Mesenchymal stem cell (in vitro differentiated cells and primary cell): ENCODE measurements around the gene TXNDC17.

Experiments used
- DNase-seq: peaks from one replicate; pipeline ENCODE4 v3.0.0-alpha.2; 2013
- H2AFZ ChIP-seq: one replicate; pipeline ENCODE4 v1.6.1; 2013; ENCODE audit warnings: low read depth, mild to moderate bottlenecking, control low read depth, inconsistent platforms, low read length, moderate library complexity
- H2AK5ac ChIP-seq: 2 replicates; pipeline ENCODE4 v1.6.1; 2013; ENCODE audit warnings: low read length, moderate library complexity, mild to moderate bottlenecking, inconsistent platforms; ENCODE audit not compliant: severe bottlenecking
- H2BK120ac ChIP-seq: one replicate; pipeline ENCODE4 v1.6.1; 2013; ENCODE audit warnings: low read depth, mild to moderate bottlenecking, inconsistent platforms, low read length, moderate library complexity
- H2BK12ac ChIP-seq, 2 experiments: one replicate each; pipeline ENCODE4 v1.6.1; 2013; ENCODE audit warnings: inconsistent platforms in 2 of 2, low read length in 2 of 2, mild to moderate bottlenecking in 2 of 2, moderate library complexity in 2 of 2, control low read depth in 1 of 2
- H2BK15ac ChIP-seq: one replicate; pipeline ENCODE4 v1.6.1; 2013; ENCODE audit warnings: mild to moderate bottlenecking, low read depth, inconsistent platforms; ENCODE audit not compliant: poor library complexity, severe bottlenecking
- H2BK5ac ChIP-seq: 2 replicates; pipeline ENCODE4 v1.6.1; 2013; ENCODE audit warnings: low read depth, mild to moderate bottlenecking, low read length, control low read depth, inconsistent platforms; ENCODE audit not compliant: poor library complexity, severe bottlenecking
- H3K14ac ChIP-seq, 2 experiments: one replicate each; pipeline ENCODE4 v1.6.1; 2013; ENCODE audit warnings: inconsistent platforms in 2 of 2, low read length in 2 of 2, control low read depth in 1 of 2, mild to moderate bottlenecking in 1 of 2, moderate library complexity in 1 of 2
- H3K18ac ChIP-seq, 2 experiments: one replicate each; pipeline ENCODE4 v1.6.1; 2013; ENCODE audit warnings: inconsistent platforms in 2 of 2, low read length in 2 of 2, control low read depth in 1 of 2, low read depth in 1 of 2, mild to moderate bottlenecking in 1 of 2
- H3K23ac ChIP-seq, 2 experiments: one replicate each; pipeline ENCODE4 v1.6.1; 2013; ENCODE audit warnings: inconsistent platforms in 2 of 2, low read length in 2 of 2, mild to moderate bottlenecking in 2 of 2, moderate library complexity in 2 of 2, control low read depth in 1 of 2
- H3K27ac ChIP-seq: 2 replicates; pipeline ENCODE4 v1.5.1; 2013; ENCODE audit warnings: mild to moderate bottlenecking, moderate library complexity, low read length, control low read depth, inconsistent platforms; ENCODE audit not compliant: poor library complexity, severe bottlenecking
- H3K27me3 ChIP-seq, 2 experiments: 2 replicates each; pipeline versions ENCODE4 v1.6.1 to v1.7.0; 2013; ENCODE audit warnings: low read length in 2 of 2, mild to moderate bottlenecking in 2 of 2, moderate library complexity in 2 of 2, control low read depth in 1 of 2, inconsistent platforms in 1 of 2; ENCODE audit not compliant: control insufficient read depth in 1 of 2, insufficient read depth in 1 of 2
- H3K36me3 ChIP-seq, 2 experiments: 2 replicates each; pipeline versions ENCODE4 v1.6.1 to v1.7.0; 2013; ENCODE audit warnings: low read length in 2 of 2, control low read depth in 1 of 2, inconsistent platforms in 1 of 2, low read depth in 1 of 2, mild to moderate bottlenecking in 1 of 2; ENCODE audit not compliant: insufficient read depth in 2 of 2, control insufficient read depth in 1 of 2
- H3K4ac ChIP-seq, 2 experiments: one replicate each; pipeline ENCODE4 v1.6.1; 2013; ENCODE audit warnings: inconsistent platforms in 2 of 2, low read length in 2 of 2, mild to moderate bottlenecking in 2 of 2, moderate library complexity in 2 of 2, control low read depth in 1 of 2, low read depth in 1 of 2
- H3K4me1 ChIP-seq: 2 replicates; pipeline ENCODE4 v1.6.1; 2013; ENCODE audit warnings: low read depth, low read length, control low read depth; ENCODE audit not compliant: control insufficient read depth, insufficient read depth
- H3K4me2 ChIP-seq: 2 replicates; pipeline ENCODE4 v1.6.1; 2013; ENCODE audit warnings: low read length, mild to moderate bottlenecking, inconsistent platforms; ENCODE audit not compliant: poor library complexity, severe bottlenecking
- H3K4me3 ChIP-seq, 2 experiments: 2 replicates each; pipeline versions ENCODE4 v1.5.1 to v1.7.0; 2013; ENCODE audit warnings: low read length in 2 of 2, mild to moderate bottlenecking in 2 of 2, control low read depth in 1 of 2, low read depth in 1 of 2; ENCODE audit not compliant: insufficient read depth in 1 of 2
- H3K79me1 ChIP-seq: replicated peaks from 2 replicates; pipeline ENCODE4 v1.6.1; 2013; ENCODE audit warnings: mild to moderate bottlenecking, control low read depth, low read length, inconsistent platforms; ENCODE audit not compliant: poor library complexity, severe bottlenecking
- H3K9ac ChIP-seq: 2 replicates; pipeline ENCODE4 v1.7.0; 2013; ENCODE audit warnings: mild to moderate bottlenecking, low read length, moderate library complexity
- H3K9me3 ChIP-seq: 2 replicates; pipeline ENCODE4 v1.7.0; 2013; ENCODE audit warnings: mild to moderate bottlenecking, low read length; ENCODE audit not compliant: control insufficient read depth
- H4K8ac ChIP-seq: one replicate; pipeline ENCODE4 v1.6.1; 2013; ENCODE audit warnings: inconsistent platforms, mild to moderate bottlenecking, low read length, moderate library complexity
- H4K91ac ChIP-seq: one replicate; pipeline ENCODE4 v1.6.1; 2013; ENCODE audit warnings: mild to moderate bottlenecking, low read length, inconsistent platforms
- WGBS: methylation state at CpG from one replicate; pipeline ENCODE4 v1.1.7; 2013; ENCODE audit warnings: mixed read lengths; 5-methylcytosine and 5-hydroxymethylcytosine counted together

Gene TXNDC17

GRCh38 chr17:6638046-6638908 is 2.6 kb upstream of the TXNDC17 start:
- 93% methylated on average over 24 of the region's 24 CpGs for WGBS
- H4K8ac ChIP-seq, result peak overlapping the region; percentile 57
- peaks cover 39% of the 10 kb centered on the region for H3K79me1 ChIP-seq
- peaks cover 27% of the 10 kb centered on the region for H3K4me1 ChIP-seq
- peak overlapping the region; percentile 89 for H3K4me2 ChIP-seq
- peak overlapping the region; percentile 96 for H3K9ac ChIP-seq
- H2BK120ac ChIP-seq, result no peak overlapping the region
- no peak for DNase-seq
- no peak overlapping the region for H2AFZ ChIP-seq
- H3K4me3 ChIP-seq, result peak overlapping the region in 1 of 2 experiments; percentile 100
- no peaks in the 10 kb centered on the region for H3K27me3 ChIP-seq
- H3K36me3 ChIP-seq, result peaks cover 21 to 35% of the 10 kb centered on the region in 2 experiments
- H4K91ac ChIP-seq, result peak overlapping the region; percentile 16
- peaks cover 4% of the 10 kb centered on the region for H3K9me3 ChIP-seq
- peak overlapping the region in 1 of 2 experiments; percentile 61 for H3K14ac ChIP-seq
- H3K18ac ChIP-seq, result no peak overlapping the region
- H2AK5ac ChIP-seq, result peak overlapping the region; percentile 77
- no peak overlapping the region for H2BK15ac ChIP-seq
- H3K23ac ChIP-seq, result peak overlapping the region in 1 of 2 experiments; percentile 37
- H3K27ac ChIP-seq, result no peak overlapping the region
- H2BK12ac ChIP-seq, result peak overlapping the region in 1 of 2 experiments; percentile 29
- H3K4ac ChIP-seq, result no peak overlapping the region
- no peak overlapping the region for H2BK5ac ChIP-seq

GRCh38 chr17:6639014-6639585 is 1.8 kb upstream of the TXNDC17 start:
- H2AK5ac ChIP-seq, result peak overlapping the region; percentile 77
- peak overlapping the region; percentile 96 for H3K9ac ChIP-seq
- peaks cover 39% of the 10 kb centered on the region for H3K79me1 ChIP-seq
- peak overlapping the region; percentile 89 for H3K4me2 ChIP-seq
- H2BK12ac ChIP-seq, result peak overlapping the region in 1 of 2 experiments; percentile 6
- no peaks in the 10 kb centered on the region for H3K27me3 ChIP-seq
- H3K27ac ChIP-seq, result no peak overlapping the region
- H2AFZ ChIP-seq, result no peak overlapping the region
- peak overlapping the region; percentile 87 to 100 for H3K4me3 ChIP-seq
- peak overlapping the region in 1 of 2 experiments; percentile 38 for H3K14ac ChIP-seq
- H3K4me1 ChIP-seq, result peaks cover 27% of the 10 kb centered on the region
- peak overlapping the region; percentile 11 for H4K91ac ChIP-seq
- H3K36me3 ChIP-seq, result peaks cover 20 to 35% of the 10 kb centered on the region in 2 experiments
- peak overlapping the region; percentile 6 for H2BK120ac ChIP-seq
- H3K23ac ChIP-seq, result no peak overlapping the region
- peak overlapping the region in 1 of 2 experiments; percentile 42 for H3K18ac ChIP-seq
- H3K9me3 ChIP-seq, result no peaks in the 10 kb centered on the region
- WGBS, result 66% methylated on average over 15 of the region's 15 CpGs
- H4K8ac ChIP-seq, result peak overlapping the region; percentile 51
- H2BK15ac ChIP-seq, result no peak overlapping the region
- no peak for DNase-seq
- H2BK5ac ChIP-seq, result no peak overlapping the region
- H3K4ac ChIP-seq, result peak overlapping the region in 1 of 2 experiments; percentile 40

GRCh38 chr17:6639586-6640535 is 999 bp upstream of the TXNDC17 start:
- Histone ChIP-seq H2BK12ac (peak overlapping the region in 1 of 2 experiments; percentile 10), H3K23ac (peak overlapping the region in 1 of 2 experiments; percentile 46), H3K18ac (peak overlapping the region; percentile 89), H3K4me3 (peak overlapping the region; percentile 87 to 100), H3K14ac (peak overlapping the region; percentile 77 to 91), H3K36me3 (peaks cover 21 to 35% of the 10 kb centered on the region in 2 experiments), H2AK5ac (no peak overlapping the region), H4K91ac (peak overlapping the region; percentile 72), H3K27ac (peak overlapping the region; percentile 93), H3K4ac (peak overlapping the region; percentile 65 to 79), H3K4me1 (peaks cover 27% of the 10 kb centered on the region), H3K27me3 (no peaks in the 10 kb centered on the region), H3K9ac (peak overlapping the region; percentile 96), H3K4me2 (peak overlapping the region; percentile 89), H4K8ac (peak overlapping the region; percentile 81), H3K79me1 (peaks cover 41% of the 10 kb centered on the region), H2BK120ac (peak overlapping the region; percentile 96), H2BK5ac (peak overlapping the region; percentile 14), H2BK15ac (peak overlapping the region; percentile 73), H3K9me3 (no peaks in the 10 kb centered on the region), H2AFZ (peak overlapping the region; percentile 76)
- WGBS, result under 1% methylated on average over 63 of the region's 67 CpGs
- DNase-seq, result peak; percentile 72
